ENCODE results near the gene PAPOLG.
"Not testable (repeated sequence)": the region's sequence is repeated elsewhere in the genome, so short reads cannot be mapped to it uniquely, and the experiment has no call there.

Gene PAPOLG

DNA sequence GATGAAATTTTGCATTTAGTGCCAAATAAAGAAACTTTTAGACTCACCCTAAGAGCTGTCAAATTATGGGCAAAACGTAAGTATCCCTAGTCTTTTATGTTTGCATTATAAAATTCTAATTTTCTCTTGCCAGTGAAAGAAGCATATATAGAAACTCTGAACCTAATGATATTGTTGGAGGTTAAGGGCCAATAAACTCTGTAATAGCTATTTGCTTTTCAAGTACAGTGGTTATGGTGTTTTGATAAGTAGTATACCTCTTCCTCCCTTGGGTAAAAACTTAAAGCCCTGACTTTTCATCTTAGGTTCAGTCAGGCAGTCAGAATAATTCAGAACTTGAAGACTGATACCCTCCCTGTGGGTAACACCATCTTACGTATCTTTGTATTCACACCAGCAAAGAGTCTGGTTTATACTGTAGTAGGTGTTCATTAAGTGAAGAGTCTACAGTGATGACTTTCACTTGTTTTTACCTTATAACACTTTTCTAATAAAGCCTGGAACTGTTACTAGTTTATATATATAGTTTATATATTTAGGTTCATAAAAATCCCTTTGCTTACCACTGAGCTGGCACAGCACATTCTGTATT, 19.1 kb downstream of the PAPOLG start:
- DNase-seq = no peak

DNA sequence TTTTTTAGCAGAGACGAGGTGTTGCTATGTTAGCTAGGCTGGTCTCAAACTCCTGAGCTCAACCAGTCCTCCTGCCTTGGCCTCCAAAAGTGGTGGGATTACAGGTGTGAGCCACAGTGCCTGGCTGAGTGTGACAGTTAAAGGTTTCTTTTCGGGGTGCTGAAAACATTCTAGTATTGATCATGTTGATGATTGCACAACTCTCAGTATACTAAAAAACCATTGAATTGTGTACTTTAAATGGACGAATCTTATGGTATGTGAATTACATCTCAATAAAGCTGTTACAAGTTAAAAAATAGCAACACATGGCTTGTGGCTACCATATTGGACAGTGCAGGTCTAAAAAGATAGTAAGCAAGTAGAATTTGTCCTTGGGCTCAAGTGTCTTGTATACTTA, 22.3 kb downstream of the PAPOLG start:
- DNase-seq = no peak

DNA sequence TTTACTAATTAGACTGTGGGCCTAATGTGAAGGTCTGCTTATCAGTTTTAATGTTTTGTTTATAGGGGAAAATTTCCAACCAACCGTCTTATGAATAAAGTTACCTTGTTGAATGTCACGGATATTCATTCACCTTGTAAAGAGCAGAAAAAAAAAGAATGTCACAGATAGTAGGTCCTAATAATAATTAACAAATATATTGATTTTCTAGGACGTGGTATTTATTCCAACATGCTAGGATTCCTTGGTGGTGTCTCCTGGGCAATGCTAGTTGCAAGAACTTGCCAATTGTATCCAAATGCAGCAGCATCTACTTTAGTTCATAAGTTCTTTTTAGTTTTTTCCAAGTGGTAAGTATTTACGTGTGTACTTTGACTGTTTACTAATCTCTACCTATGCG, 23.4 kb downstream of the PAPOLG start:
- no peak for DNase-seq

DNA sequence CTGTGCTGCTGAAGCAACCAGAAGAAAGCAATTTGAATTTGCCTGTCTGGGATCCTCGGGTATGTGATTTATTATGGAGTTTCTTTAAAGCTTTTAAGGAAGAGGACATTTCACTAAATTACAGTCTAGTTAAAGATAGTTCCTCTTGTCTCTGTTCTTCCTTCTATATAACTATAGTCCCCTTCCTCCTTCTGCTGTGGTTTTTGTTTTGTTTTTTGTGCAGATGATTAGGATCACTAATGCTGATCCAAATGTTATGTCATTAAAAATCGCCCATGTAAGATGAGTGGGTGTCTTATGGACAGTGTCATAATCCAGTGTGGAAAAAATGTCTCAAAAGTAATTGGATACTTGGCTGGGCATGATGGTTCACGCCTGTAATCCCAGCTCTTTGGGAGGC, 24.7 kb downstream of the PAPOLG start:
- DNase-seq = no peak

DNA sequence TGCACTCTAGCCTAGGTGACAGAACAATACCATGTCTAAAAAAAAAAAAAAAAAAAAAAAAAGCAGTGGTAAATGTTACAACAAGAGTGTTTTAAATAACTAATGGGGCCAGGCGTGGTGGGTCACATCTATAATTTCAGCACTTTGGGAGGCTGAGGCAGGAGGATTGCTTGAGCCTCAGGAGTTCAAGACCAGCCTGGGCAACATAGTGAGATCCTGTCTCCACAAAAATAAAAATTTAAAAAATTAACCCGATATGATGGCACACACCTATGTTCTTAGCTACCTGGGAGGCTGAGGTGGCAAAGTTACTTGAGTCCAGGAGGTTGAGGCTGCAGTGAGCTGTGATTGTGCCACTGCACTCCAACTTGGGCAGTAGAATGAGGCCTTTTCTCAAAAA, 37.1 kb downstream of the PAPOLG start:
- DNase-seq = no peak

DNA sequence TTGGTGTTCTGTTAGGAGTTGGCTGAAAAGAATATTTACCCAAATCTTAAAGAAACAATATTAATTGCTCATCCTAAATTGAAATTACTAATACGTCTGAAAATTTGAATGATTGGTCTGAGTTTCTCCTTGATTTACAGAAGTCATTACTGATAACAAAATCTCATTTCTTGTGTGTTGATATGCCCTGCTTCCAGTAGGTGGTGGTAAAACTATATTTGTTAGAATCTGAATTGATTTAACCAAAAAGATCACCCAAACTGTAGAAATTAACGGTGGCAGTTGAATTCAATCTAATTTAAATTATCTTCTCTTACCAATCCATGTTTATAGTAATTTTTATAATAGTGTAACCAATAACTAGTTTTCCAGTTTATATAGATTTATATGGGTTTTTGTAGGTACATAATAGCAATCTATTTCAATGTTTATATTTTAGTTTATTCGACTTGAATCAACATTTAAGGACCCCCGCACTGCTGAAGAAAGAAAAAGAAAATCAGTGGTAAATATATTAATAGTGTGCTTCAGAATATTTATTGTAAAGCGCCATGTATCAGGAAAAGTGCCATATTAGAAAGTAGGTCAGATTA, 38.3 kb downstream of the PAPOLG start:
- DNase-seq = peak; percentile 17

DNA sequence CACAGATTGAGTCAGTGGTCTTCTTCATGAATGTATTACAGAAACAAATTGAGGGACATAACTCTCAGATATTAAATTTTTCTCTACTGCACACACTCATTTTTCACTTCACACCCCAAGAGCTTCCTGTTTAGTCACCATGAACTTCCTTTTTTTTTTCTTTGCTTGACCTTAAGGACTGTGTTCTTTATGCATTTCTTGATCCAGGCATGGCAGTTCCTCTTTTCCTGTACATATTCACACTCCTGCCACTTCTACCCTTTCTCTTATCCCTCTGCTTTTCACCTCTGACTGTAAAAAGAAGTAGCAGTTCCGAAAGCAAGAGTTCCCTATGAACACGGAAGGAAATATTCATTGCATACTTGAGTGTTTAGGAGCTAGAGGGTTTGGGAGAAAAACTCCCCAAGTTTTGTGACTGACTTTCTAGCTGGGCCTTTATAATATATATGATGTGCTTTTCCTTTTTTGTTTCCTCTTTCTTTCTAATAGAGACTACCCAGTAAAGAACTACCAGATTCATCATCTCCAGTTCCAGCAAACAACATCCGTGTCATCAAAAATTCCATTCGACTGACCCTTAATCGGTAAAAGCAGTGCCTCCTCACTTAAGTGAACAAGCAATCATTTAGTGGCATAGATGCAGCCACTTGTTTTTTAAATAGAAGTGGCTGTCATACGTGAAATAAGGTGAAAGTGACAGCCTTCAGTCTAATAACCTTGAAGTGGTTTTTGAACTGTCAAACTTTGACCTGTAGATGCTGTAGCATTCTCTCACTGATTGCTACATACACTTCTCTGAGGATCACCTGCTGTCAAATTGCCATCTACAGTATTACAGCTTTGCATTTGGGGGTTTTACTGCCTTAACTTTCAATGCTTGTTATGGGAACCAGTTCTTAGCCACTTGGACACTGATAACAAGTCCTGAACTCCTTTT, 40.8 kb downstream of the PAPOLG start:
- peak; percentile 6 for DNase-seq

DNA sequence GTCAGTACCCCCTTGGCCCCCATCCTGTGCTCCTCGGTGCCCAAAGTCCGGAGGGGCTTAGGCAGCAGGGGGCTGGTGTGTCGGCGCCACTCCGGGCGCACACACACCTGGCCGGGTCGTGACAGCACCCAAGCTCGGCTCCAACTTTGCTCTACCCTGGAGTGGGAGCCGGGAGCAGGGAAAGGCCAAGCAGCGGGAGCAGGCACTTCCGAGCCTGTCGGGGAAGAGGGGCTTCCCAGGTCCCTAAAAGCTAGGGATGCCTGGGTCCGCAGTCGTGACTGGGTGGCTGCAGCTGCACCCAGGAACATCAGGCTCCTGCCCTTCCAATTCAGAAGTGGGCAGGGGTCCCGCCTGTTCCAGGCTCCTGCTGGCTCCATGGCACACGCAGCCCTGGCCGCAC, 48.4 kb downstream of the PAPOLG start:
- no peak for DNase-seq

DNA sequence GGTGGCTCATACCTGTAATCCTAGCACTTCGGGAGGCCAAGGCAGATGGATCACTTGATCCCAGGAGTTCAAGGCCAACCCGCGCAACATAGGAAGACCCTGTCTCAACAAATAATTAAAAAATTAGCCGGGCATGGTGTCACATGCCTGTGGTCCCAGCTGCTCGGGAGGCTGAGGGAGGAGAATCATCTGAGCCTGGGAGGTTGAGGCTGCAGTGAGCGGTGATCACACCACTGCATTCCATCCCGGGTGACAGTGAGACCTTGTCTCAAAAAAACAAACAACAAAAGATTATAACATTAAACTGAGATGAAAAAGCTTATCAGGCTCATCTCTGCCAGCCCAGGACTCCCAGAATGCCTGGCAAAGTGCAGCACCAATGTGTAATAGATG, 50.5 kb downstream of the PAPOLG start:
- DNase-seq = no peak

DNA sequence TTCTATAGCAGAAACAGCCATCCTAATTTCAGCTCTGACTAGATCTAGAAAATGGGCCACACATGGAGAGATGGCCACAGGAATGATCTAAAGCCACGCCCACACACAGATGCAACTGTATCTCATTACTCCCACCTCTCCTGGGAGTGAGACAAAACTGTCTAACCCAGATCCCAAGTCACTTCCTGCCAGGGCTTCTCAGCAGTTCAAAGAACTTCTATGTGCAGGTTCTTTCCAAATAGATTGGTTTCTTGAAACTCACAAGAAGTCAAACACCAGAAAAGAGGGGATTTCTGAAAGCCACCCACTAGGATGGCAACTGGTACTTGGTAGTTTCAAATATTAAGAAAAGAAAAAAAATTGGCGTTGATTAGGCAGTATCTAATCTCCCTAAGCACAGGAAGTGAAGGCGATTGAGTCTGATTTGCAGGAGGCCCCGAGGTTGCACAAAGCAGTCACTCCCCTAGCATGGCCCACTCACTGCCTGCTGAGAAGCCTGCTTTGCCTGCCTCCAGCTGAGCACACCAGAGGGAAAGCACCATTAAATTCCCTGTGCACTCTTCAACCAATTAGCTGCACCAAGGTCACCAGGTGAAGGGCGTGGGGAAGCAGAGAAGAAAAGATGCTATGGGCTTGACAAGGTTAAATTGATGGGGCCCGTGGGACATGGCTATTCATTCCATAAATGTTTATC, 51.1 kb downstream of the PAPOLG start:
- DNase-seq = peak; percentile 78

DNA sequence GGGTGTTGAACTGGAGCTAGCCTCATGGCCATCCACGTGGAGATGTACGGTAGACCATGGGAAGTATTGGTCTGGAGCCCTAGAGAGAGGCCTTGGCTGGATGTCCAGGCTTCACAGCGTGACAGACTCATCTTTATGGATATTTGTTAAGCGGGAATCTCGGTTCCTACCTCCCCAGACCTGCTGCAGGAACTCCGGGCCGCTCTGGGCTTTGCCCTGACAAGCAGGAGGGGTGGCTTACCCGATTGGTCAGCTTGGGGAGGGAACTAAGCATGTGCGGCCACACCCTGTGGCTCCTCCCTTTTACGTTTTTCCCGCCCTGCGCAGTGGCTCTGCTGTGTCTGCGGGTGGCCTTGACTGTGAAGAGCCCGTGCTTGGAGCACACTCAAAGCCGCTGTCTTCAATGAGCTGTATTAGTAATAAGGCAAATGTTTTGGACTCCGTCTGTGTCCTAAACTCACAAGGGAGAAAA, 52.3 kb downstream of the PAPOLG start:
- no peak for DNase-seq

DNA sequence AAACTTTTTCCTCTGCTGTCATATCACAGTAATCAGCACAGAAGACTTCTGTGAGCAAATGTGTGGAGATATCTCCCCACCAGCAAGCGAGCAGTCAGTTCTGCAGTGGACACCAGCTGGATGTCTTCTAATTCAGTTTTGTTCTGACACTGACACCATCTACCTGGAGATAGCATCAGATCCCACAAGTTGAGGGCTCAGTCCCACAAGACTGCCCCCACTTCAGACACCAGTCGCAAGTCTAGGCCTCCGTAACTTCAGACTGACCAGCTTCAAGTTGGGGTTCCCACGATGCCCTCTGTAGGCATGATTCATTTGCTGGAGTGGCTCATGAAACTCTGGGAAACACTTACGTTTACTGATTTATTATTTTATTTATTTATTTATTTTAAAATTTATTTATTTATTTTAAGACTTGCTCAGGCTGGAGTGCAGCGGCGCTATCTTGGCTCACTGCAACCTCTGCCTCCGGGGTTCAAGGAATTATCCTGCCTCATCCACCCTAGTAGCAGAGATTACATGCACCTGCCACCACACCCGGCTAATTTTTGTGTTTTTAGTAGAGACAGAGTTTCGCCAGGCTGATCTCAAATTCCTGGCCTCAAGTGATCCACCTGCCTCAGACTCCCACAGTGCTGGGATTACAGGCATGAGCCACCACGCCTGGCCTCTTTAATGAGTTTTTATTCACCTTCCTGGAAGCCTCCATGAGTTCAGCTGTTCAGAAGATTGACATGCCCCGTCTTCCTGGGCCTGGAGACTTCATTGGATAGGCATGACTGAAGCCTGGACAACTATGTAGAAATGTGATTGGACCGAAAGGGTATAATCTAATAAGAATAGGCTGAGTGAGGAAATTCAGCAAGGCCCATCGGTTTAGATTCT, 55.7 kb downstream of the PAPOLG start:
- DNase-seq = no peak

DNA sequence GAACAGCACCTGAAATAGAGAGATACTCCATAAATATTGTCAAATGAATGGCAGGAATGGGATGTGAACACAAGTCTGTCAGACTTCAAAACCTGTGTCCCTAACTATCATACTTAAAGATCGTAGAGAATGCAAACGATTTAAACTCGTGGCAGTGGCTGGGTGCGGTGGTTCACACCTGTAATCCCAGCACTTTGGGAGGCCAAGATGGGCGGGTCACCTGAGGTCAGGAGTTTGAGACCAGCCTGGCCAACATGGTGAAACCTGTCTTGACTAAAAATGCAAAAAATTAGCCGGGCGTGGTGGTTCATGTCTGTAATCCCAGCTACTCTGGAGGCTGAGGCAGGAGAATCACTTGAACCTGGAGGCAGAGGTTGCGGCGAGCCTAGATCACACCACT, 61.1 kb downstream of the PAPOLG start:
- DNase-seq = not testable (repeated sequence)

DNA sequence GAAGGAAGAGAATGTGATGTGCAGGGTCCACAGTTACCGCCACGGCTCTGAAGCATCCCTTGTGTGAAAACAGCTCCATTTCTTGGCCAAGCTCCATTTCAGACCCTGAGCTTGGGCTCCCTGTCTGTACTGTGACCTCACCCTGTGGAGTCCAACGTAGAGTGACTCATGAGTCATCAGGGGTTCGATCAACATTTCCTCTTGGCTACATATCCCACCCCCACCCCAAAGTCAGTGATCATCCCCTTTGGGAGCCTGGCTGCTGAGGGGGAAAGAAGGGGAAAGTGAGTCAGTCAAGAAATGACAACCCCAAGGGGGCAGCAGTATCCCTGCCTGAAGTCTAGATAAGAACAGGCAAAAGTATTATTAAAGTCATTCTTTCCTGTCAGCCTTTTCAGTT, 62.2 kb downstream of the PAPOLG start:
- peak; percentile 16 for DNase-seq

DNA sequence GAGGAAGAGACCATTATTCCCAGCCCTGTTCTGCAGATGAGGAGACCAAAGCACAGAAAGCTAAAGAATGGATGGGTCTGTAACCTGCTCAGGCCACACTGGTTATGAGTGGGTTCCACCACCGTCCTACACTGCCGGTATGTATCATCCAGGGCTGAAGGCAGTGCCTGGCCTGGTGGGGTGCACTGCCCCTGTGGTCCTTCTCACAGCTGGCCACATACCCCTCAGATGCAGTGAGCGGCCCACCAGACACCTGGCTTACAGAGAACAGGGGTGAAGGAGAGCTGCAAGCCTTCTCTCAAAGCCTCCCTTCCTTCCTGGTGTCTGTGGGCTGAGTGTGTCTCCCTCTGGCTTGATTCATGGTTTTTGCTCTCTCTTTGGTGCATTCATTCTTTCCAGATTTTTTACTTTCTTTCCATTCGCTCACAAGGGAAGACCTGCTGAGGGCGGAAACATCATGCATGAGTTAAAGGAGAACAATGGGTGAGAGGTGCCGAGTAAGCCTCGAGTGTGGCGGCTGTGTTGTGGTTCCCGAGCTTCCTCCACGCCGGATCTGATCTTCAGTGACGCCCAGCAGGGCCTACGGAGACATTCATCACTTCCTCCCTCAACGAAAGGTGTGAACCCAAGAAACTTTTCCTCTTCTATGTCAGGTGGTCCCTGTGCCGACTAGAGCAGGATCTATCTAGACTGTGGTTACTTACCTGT, 63.2 kb downstream of the PAPOLG start:
- DNase-seq = no peak

DNA sequence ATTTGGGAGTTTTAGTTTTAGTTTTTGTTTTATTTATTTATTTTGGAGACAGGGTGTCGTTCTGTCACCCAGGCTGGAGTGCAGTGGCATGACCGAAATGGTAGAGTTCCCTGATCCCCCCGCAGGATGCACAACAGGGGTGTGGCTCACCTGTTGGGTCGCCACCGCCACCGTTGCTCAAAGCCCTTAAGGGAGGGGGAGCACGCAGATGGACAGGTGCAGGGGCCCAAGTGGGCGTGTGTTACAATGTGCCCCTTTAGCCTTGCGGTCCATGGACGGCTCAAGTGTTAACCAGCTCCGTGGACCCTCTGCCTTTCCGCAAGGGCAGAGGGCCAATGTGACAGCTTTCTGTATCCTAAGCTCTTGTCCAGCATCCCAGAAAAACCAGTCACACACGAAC, 63.9 kb downstream of the PAPOLG start:
- DNase-seq = no peak

DNA sequence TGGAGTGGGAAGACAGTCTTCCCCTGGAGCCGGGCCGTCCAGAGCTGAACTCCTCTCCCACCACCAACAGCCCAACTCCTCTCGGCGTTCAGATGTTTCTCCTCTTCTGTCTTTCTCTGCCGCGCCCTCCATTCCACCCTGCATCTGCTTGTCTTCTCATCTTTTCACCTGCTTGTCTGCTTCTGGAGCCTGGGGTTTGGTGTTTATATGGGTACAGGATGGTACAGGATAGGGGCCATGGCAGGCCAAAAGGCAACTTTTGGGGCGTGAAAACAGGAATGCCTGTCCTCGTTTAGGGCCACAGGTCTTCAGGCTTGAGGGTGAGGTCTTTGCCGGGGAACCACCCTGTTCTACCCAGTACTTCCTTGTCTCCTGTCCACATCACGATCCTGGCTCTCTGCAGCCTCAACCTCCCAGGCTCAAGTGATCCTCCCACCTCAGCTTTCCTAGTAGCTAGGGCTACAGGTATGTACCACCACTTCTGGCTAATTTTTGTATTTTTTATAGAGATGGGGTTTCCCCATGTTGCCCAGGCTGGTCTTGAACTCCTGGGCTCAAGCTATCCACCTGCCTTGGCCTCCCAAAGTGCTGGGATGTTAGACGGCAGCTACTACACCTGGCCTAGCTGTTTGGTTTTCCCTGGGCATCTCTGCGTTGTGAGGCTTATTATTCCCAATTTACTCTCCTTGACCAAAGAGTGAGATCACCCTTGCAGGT, 64.5 kb downstream of the PAPOLG start:
- no peak for DNase-seq

DNA sequence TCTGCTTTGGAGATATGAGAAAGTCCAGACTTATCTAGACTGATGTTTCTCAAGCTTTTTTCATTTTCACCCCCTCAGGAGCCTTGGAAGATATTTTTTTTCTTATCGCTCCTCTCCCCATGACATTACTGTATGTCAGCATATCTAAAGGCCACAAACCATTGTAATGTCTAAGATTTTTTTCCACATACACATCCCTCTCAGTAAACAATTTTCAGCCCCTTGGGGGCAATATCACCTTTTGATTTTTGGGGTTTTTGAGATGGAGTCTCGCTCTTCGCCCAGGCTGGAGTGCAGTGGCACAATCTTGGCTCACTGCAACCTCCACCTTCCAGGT, 65.0 kb downstream of the PAPOLG start:
- no peak for DNase-seq

DNA sequence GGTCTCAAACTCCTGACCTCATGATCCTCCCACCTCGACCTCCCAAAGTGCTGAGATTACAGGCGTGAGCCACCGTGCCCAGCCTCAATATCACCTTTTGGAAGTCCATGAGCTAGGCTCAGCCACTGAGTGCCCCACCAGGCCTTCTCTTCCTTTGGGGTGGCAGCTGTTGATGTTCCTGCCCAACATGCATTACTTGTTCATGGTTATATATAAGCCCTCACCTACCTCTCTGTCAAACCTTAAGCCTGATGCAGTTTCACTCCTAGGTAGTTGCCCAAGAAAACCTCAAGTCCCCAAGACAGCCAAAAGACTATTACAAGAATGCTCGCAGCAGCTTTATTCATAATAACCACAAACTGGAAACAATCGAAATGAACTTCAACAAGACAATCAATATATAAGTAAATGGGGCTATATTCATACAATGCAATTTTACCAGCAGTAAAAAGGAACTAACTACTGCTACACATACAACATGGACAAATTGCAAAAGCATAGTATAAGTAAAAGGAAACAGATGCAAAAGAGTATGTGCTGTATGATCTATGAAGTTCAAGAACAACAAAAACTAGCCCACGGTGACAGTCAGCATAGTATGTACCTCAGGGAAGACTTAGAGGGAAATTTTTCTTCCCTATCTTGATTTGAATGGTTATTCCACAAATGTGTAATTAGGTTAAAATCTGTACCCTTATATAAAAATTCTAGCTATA, 65.7 kb downstream of the PAPOLG start:
- no peak for DNase-seq

DNA sequence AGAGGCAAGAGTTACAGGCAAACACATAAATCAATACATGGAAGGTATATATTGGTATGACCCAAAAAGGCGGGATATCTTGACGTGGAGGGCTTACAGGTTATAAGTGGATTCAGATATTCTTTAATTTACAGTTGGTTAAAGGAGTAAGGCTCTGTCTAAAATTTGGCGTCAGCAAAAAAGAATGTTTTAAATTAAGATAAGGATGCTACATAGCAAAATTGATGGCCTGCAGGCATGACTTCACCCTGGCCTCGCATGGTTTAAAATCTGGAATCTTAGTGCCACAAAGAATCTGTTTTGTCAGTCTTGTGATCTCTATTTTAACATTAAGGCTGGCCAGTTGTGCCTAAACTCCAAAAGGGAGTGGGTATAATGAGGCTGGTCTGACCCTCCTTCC, 66.9 kb downstream of the PAPOLG start:
- no peak for DNase-seq
